Thyroid gland (tissue), 4 donors: ENCODE data around the gene KCNJ12.
"Not testable (repeated sequence)": the region's sequence is repeated elsewhere in the genome, so short reads cannot be mapped to it uniquely, and the experiment has no call there.

Experiments used
- POLR2A ChIP-seq, 2 donors: fragments of 450-650 bp; IDR thresholded peaks; one replicate each; pipeline ENCODE4 v1.6.1; 2017; ENCODE audit warnings: antibody characterized with exemption in 2 of 2, mild to moderate bottlenecking in 2 of 2, moderate library complexity in 1 of 2
- TF ChIP-seq, protein P1 (sequence below), 6 experiments: fragments of 200-600 bp in 3 of 6; fragments of 450-650 bp in 3 of 6; sonication (generic) in 3 of 6; IDR thresholded peaks; one replicate each; pipeline ENCODE4 v1.5.1; 2016 to 2019; ENCODE audit warnings: antibody characterized with exemption in 6 of 6, mild to moderate bottlenecking in 2 of 6, inconsistent platforms in 1 of 6, moderate library complexity in 1 of 6

DNA sequence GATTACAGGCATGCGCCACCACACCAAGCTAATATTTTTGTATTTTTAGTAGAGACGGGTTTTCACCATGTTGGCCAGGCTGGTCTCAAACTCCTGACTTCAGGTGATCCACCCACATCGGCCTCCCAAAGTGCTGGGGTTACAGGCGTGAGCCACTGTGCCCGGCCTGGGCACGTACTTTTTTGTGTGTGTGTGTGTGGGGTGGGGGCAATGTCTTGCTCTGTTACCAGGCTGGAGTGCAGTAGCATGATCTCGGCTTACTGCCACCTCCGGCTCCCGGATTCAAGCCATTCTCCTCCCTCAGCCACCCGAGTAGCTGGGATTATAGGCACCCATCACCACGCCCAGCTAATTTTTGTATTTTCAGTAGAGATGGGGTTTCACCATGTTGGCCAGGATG is 36.6 kb upstream of the KCNJ12 start:
- TF ChIP-seq, protein P1, sequence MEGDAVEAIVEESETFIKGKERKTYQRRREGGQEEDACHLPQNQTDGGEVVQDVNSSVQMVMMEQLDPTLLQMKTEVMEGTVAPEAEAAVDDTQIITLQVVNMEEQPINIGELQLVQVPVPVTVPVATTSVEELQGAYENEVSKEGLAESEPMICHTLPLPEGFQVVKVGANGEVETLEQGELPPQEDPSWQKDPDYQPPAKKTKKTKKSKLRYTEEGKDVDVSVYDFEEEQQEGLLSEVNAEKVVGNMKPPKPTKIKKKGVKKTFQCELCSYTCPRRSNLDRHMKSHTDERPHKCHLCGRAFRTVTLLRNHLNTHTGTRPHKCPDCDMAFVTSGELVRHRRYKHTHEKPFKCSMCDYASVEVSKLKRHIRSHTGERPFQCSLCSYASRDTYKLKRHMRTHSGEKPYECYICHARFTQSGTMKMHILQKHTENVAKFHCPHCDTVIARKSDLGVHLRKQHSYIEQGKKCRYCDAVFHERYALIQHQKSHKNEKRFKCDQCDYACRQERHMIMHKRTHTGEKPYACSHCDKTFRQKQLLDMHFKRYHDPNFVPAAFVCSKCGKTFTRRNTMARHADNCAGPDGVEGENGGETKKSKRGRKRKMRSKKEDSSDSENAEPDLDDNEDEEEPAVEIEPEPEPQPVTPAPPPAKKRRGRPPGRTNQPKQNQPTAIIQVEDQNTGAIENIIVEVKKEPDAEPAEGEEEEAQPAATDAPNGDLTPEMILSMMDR (IDR thresholded peaks at IDR 0.05), result not testable (repeated sequence)
- not testable (repeated sequence) for TF ChIP-seq POLR2A (IDR thresholded peaks at IDR 0.05)
